H1 (cell line): Measurements from ENCODE around the gene NAA25. TPM values are rescaled to one million over a fixed set of nuclear protein-coding genes. Genes with fewer than 3 reads are reported as not detected.

Source experiments
- CTCF ChIA-PET: fragments of 300-600 bp; sonication (Branson Sonifier 250); formaldehyde crosslinking; loops from one replicate; lab custom pipeline; 2021; ENCODE audit not compliant: partially characterized antibody; lab: Charles Lee
- POLR2A ChIA-PET: fragments of 300-600 bp; sonication (Branson Sonifier 250); formaldehyde crosslinking; loops from one replicate; lab custom pipeline; 2021; ENCODE audit warnings: inconsistent platforms; ENCODE audit not compliant: partially characterized antibody; lab: Charles Lee
- DNase-seq, 2 experiments: peaks; one replicate each; pipeline versions ENCODE4 v3.0.0 to v3.0.0-alpha.2; 2010 to 2022; ENCODE audit warnings: low spot score in 2 of 2, low read depth in 1 of 2, mixed read lengths in 1 of 2
- FAIRE-seq: peaks from 2 replicates; lab custom pipeline; 2011; peaks lifted over from hg19 to GRCh38; lab: Jason Lieb, UNC
- H2AFZ ChIP-seq: 2 replicates; pipeline ENCODE4 v1.8.1; 2012; ENCODE audit warnings: low read length, inconsistent platforms
- H2AK5ac ChIP-seq: 2 replicates; pipeline ENCODE4 v1.6.1; 2013; ENCODE audit warnings: low read depth, low read length
- H2BK120ac ChIP-seq: replicated peaks from 2 replicates; pipeline ENCODE3; 2013; ENCODE audit warnings: low read depth, low read length, inconsistent platforms
- H2BK12ac ChIP-seq: 2 replicates; pipeline ENCODE4 v1.6.1; 2013; ENCODE audit warnings: low read depth, low read length
- H2BK15ac ChIP-seq: 2 replicates; pipeline ENCODE4 v1.6.1; 2013; ENCODE audit warnings: low read length
- H2BK20ac ChIP-seq: 2 replicates; pipeline ENCODE4 v1.6.1; 2013; ENCODE audit warnings: low read length
- H2BK5ac ChIP-seq: 2 replicates; pipeline ENCODE4 v1.6.1; 2013; ENCODE audit warnings: low read depth, low read length
- H3K14ac ChIP-seq: 2 replicates; pipeline ENCODE4 v1.6.1; 2013; ENCODE audit warnings: inconsistent platforms; ENCODE audit not compliant: insufficient read length
- H3K18ac ChIP-seq: 2 replicates; pipeline ENCODE4 v1.6.1; 2013; ENCODE audit warnings: low read length; ENCODE audit errors: extremely low read depth
- H3K23ac ChIP-seq: 2 replicates; pipeline ENCODE4 v1.6.1; 2013; ENCODE audit warnings: inconsistent platforms; ENCODE audit not compliant: insufficient read length
- H3K23me2 ChIP-seq: 2 replicates; pipeline ENCODE4 v1.6.1; 2013; ENCODE audit warnings: low read depth, low read length
- H3K27ac ChIP-seq: 2 replicates; pipeline ENCODE4 v1.6.1; 2011; ENCODE audit warnings: low read depth, low read length, inconsistent platforms
- H3K27me3 ChIP-seq, 4 experiments: replicated peaks in 1 of 4; 1 replicate in 1 of 4; 2 replicates in 3 of 4; pipeline versions ENCODE4 v1.6.1 to v1.8.1; 2011 to 2013; ENCODE audit warnings: low read length in 3 of 4, mild to moderate bottlenecking in 3 of 4, inconsistent platforms in 2 of 4, mixed read lengths in 2 of 4, moderate library complexity in 1 of 4; ENCODE audit not compliant: control insufficient read depth in 3 of 4, insufficient read depth in 3 of 4; ENCODE audit errors: extremely low read depth in 1 of 4
- H3K36me3 ChIP-seq, 4 experiments: 2 replicates each; pipeline versions ENCODE4 v1.6.1 to v1.8.1; 2011 to 2013; ENCODE audit warnings: mild to moderate bottlenecking in 4 of 4, low read length in 3 of 4, moderate library complexity in 2 of 4, control low read depth in 1 of 4, inconsistent platforms in 1 of 4; ENCODE audit not compliant: insufficient read depth in 4 of 4, control insufficient read depth in 2 of 4
- H3K4ac ChIP-seq: replicated peaks from 2 replicates; pipeline ENCODE3; 2013; ENCODE audit warnings: low read length, low read depth, mixed read lengths, inconsistent platforms; ENCODE audit not compliant: insufficient read length
- H3K4me1 ChIP-seq, 4 experiments: replicated peaks in 1 of 4; 1 replicate in 1 of 4; 2 replicates in 3 of 4; pipeline versions ENCODE4 v1.6.1 to v1.8.1; 2011 to 2013; ENCODE audit warnings: low read length in 3 of 4, inconsistent platforms in 2 of 4, mixed read lengths in 1 of 4; ENCODE audit not compliant: insufficient read depth in 4 of 4, control insufficient read depth in 3 of 4
- H3K4me2 ChIP-seq, 2 experiments: 2 replicates each; pipeline versions ENCODE4 v1.6.1 to v1.8.1; 2011 to 2013; ENCODE audit warnings: low read depth in 2 of 2, low read length in 2 of 2, control low read depth in 1 of 2, inconsistent platforms in 1 of 2, mild to moderate bottlenecking in 1 of 2; ENCODE audit not compliant: insufficient read depth in 1 of 2
- H3K4me3 ChIP-seq, 4 experiments: fragments of 200-600, 300-600 bp in 1 of 4; sonication (generic), shearing (Covaris generic), sonication (Bioruptor Twin) in 1 of 4; 2 replicates each; pipeline versions ENCODE4 v1.5.1 to v1.8.1; 2011 to 2016; ENCODE audit warnings: low read length in 4 of 4, low read depth in 3 of 4, control low read depth in 2 of 4, inconsistent platforms in 2 of 4, mild to moderate bottlenecking in 2 of 4, mixed read lengths in 1 of 4, moderate library complexity in 1 of 4; ENCODE audit not compliant: insufficient read depth in 2 of 4; ENCODE audit errors: extremely low read depth in 1 of 4
- H3K56ac ChIP-seq: replicated peaks from 2 replicates; pipeline ENCODE3; 2013; ENCODE audit warnings: low read depth, mild to moderate bottlenecking, mixed read lengths, low read length, inconsistent platforms; ENCODE audit not compliant: insufficient read length
- H3K79me1 ChIP-seq: 2 replicates; pipeline ENCODE4 v1.6.1; 2013; ENCODE audit warnings: low read depth, low read length, control low read depth
- H3K79me2 ChIP-seq, 2 experiments: 2 replicates each; pipeline versions ENCODE4 v1.6.1 to v1.8.1; 2012 to 2013; ENCODE audit warnings: low read length in 2 of 2, mild to moderate bottlenecking in 2 of 2, inconsistent platforms in 1 of 2; ENCODE audit not compliant: insufficient read depth in 2 of 2, control insufficient read depth in 1 of 2
- H3K9ac ChIP-seq, 4 experiments: replicated peaks in 1 of 4; 1 replicate in 1 of 4; 2 replicates in 3 of 4; pipeline versions ENCODE4 v1.6.1 to v1.8.1; 2011 to 2013; ENCODE audit warnings: low read depth in 3 of 4, low read length in 3 of 4, control low read depth in 2 of 4, mild to moderate bottlenecking in 2 of 4, moderate library complexity in 2 of 4, inconsistent platforms in 1 of 4; ENCODE audit errors: extremely low read depth in 1 of 4
- H3K9me3 ChIP-seq, 2 experiments: 2 replicates each; pipeline versions ENCODE4 v1.6.1 to v1.8.1; 2012 to 2013; ENCODE audit warnings: mild to moderate bottlenecking in 2 of 2, moderate library complexity in 2 of 2, control low read depth in 1 of 2, inconsistent platforms in 1 of 2, low read depth in 1 of 2, low read length in 1 of 2, mixed read lengths in 1 of 2; ENCODE audit not compliant: insufficient read depth in 2 of 2
- H4K20me1 ChIP-seq, 2 experiments: replicated peaks in 1 of 2; 2 replicates each; pipeline versions ENCODE3 to v1.8.1; 2011 to 2013; ENCODE audit warnings: inconsistent platforms in 2 of 2, low read length in 2 of 2, mild to moderate bottlenecking in 1 of 2; ENCODE audit not compliant: insufficient read depth in 2 of 2, control insufficient read depth in 1 of 2
- H4K5ac ChIP-seq: 2 replicates; pipeline ENCODE4 v1.6.1; 2013; ENCODE audit warnings: low read length, low read depth, mixed read lengths, inconsistent platforms; ENCODE audit not compliant: insufficient read length
- H4K8ac ChIP-seq: 2 replicates; pipeline ENCODE4 v1.8.0; 2013; ENCODE audit warnings: mild to moderate bottlenecking, moderate library complexity, low read length, inconsistent platforms; ENCODE audit not compliant: insufficient read depth; ENCODE audit errors: extremely low read depth
- H4K91ac ChIP-seq: replicated peaks from 2 replicates; pipeline ENCODE3; 2013; ENCODE audit warnings: low read length, mixed read lengths, inconsistent platforms; ENCODE audit not compliant: insufficient read length
- BRCA1 ChIP-seq: IDR thresholded peaks from 2 replicates; pipeline ENCODE4 v1.6.1; 2012; ENCODE audit warnings: low read depth, low read length, improper control_type of control experiment
- CTBP2 ChIP-seq: IDR thresholded peaks from 2 replicates; pipeline ENCODE4 v1.7.0; 2011; ENCODE audit warnings: borderline replicate concordance, mild to moderate bottlenecking, moderate library complexity, mixed read lengths, low read length; ENCODE audit not compliant: insufficient read depth, insufficient read length
- NANOG ChIP-seq: IDR thresholded peaks from 2 replicates; pipeline ENCODE4 v1.6.1; 2011; ENCODE audit warnings: low read length, low read depth, mild to moderate bottlenecking, inconsistent platforms; ENCODE audit not compliant: insufficient read depth, poor library complexity, severe bottlenecking
- POU5F1 ChIP-seq: IDR thresholded peaks from 2 replicates; pipeline ENCODE4 v1.6.1; 2011; ENCODE audit warnings: low read depth, mild to moderate bottlenecking, low read length, moderate library complexity
- SP4 ChIP-seq: IDR thresholded peaks from 2 replicates; pipeline ENCODE4 v1.6.1; 2012; ENCODE audit warnings: low read length, inconsistent platforms
- WGBS, 2 experiments: shearing (Covaris generic) in 1 of 2; methylation state at CpG; one replicate each; pipeline versions ENCODE4 v1.1.6 to v1.1.7; 2013 to 2015; ENCODE audit warnings: low lambda C conversion rate in 2 of 2, mixed read lengths in 2 of 2, inconsistent platforms in 1 of 2, low coverage in 1 of 2, missing lambda C conversion rate in 1 of 2; ENCODE audit not compliant: insufficient replicate concordance in 2 of 2, insufficient coverage in 1 of 2, insufficient read length in 1 of 2; ENCODE audit errors: extremely low coverage in 1 of 2, missing lambda C conversion rate in 1 of 2; 5-methylcytosine and 5-hydroxymethylcytosine counted together
- polyA plus RNA-seq, 7 experiments: library from polyadenylated mRNA; depleted of rRNA in 3 of 7; stranded (reverse) in 5 of 7; unstranded in 2 of 7; fragments of >200 nt in 5 of 7; fragments of 200-250 nt in 2 of 7; gene quantifications; 1 replicate in 5 of 7; 2 replicates in 1 of 7; 4 replicates in 1 of 7; pipeline versions ENCODE4 v1.2.1 to v1.2.3, GENCODE V29; 2011 to 2013; ENCODE audit warnings: missing spikeins in 2 of 7, mixed read lengths in 2 of 7
- total RNA-seq: library from RNA; stranded (reverse); fragmentation: NEBNext Ultra II Directional; extraction: Animal tissue kit (Norgen Biotek cat#: 25700); gene quantifications from 2 replicates; pipeline ENCODE4 v1.2.1, GENCODE V29; 2021

Gene NAA25
- total and polyA plus RNA-seq, 2 of the 8 experiments (the other 6 are each of a cell fraction or from before 2014, with no cell fraction given), result 10.8 to 60.3 TPM

- no peak overlapping the region for H2BK12ac ChIP-seq
- H3K14ac ChIP-seq, result no peak overlapping the region
- H3K18ac ChIP-seq, result no peak overlapping the region
- no peak overlapping the region for H2BK120ac ChIP-seq
- no peak overlapping the region for H3K4me2 ChIP-seq
- H3K4ac ChIP-seq, result no peak overlapping the region
- DNase-seq (no peak), FAIRE-seq (no peak)
- no peak overlapping the region for H3K9ac ChIP-seq
- H2AFZ ChIP-seq, result no peak overlapping the region
- no peak overlapping the region for H4K8ac ChIP-seq
- no peaks in the 10 kb centered on the region for H3K36me3 ChIP-seq
- H3K9me3 ChIP-seq, result no peaks in the 10 kb centered on the region
- no peak overlapping the region for H2AK5ac ChIP-seq
- no peak overlapping the region for H2BK20ac ChIP-seq
- no peaks in the 10 kb centered on the region for H3K4me1 ChIP-seq
- H3K4me3 ChIP-seq, result no peak overlapping the region
- H3K23me2 ChIP-seq, result no peaks in the 10 kb centered on the region
- ChIA-PET CTCF (interaction anchor here (0.5 to 1.2 kb wide), 3 partner anchors 11 to 1116 kb away, joined by 3 to 4 read pairs (median 3); no protein-coding TSS in a partner anchor), POLR2A (interaction anchor here (0.8 to 1.5 kb wide), 2 partner anchors 32 to 39 kb away, joined by 3 to 5 read pairs; partner anchors contain the start of genes ERP29 and TMEM116)
- H4K20me1 ChIP-seq, result no peaks in the 10 kb centered on the region
- H3K27ac ChIP-seq, result no peak overlapping the region
- H3K79me1 ChIP-seq, result no peaks in the 10 kb centered on the region
- no peak overlapping the region for H3K56ac ChIP-seq
- H4K91ac ChIP-seq, result no peak overlapping the region
- H3K23ac ChIP-seq, result no peak overlapping the region
- H2BK15ac ChIP-seq, result no peak overlapping the region
- H3K79me2 ChIP-seq, result no peaks in the 10 kb centered on the region
- no peak overlapping the region for H4K5ac ChIP-seq
- no peak overlapping the region for H2BK5ac ChIP-seq
- no peaks in the 10 kb centered on the region for H3K27me3 ChIP-seq
- 86% methylated on average over 5 of the region's 5 CpGs; no CpG with 5 or more reads in 1 of the 2 experiments for WGBS, 2 experiments
- TF ChIP-seq SP4, result no peak
- no peak for TF ChIP-seq BRCA1
- TF ChIP-seq CTBP2, result no peak
- no peak for TF ChIP-seq NANOG
- TF ChIP-seq POU5F1, result no peak
Observed at GRCh38 chr12:111980598-111980997, 128.0 kb downstream of the NAA25 start.
